ENCODE measurements around the gene SPIRE1. TPM values are rescaled to one million over a fixed set of nuclear protein-coding genes. Genes with fewer than 3 reads are reported as not detected.

Gene SPIRE1
- total and polyA plus RNA-seq, 2 experiments from 2014 or later = 10.7 to 28.6 TPM

- TF ChIP-seq EZH2phosphoT487 (IDR thresholded peaks at IDR 0.05; ENCODE audit: insufficient read depth, low read depth) = no peak
- no peak for TF ChIP-seq EZH2 (IDR thresholded peaks at IDR 0.05; ENCODE audit: insufficient read depth, poor library complexity, severe bottlenecking)
- Histone ChIP-seq H3K36me3 (ENCODE audit: low read depth) (peaks cover 13% of the 10 kb centered on the region), H3F3A (ENCODE audit: insufficient read depth) (peaks cover 9% of the 10 kb centered on the region), H3K4me1 (ENCODE audit: insufficient read depth) (peaks cover 5% of the 10 kb centered on the region; the same call in 1 of the 2 replicates), H3K9me2 (ENCODE audit: insufficient read depth) (no peaks in the 10 kb centered on the region), H3K4me3 (no peak overlapping the region), H4K20me1 (ENCODE audit: insufficient read depth) (no peaks in the 10 kb centered on the region), H3K9me3 (ENCODE audit: low read depth) (no peaks in the 10 kb centered on the region), H3K4me2 (ENCODE audit: unreplicated experiment) (no peak overlapping the region), H3K27ac (no peak overlapping the region), H3K27me3 (replicated peaks; ENCODE audit: insufficient read depth) (no peaks in the 10 kb centered on the region), H2AFZ (no peak overlapping the region), H3K79me2 (ENCODE audit: insufficient read depth) (no peaks in the 10 kb centered on the region), H3K9ac (no peak overlapping the region)
- no peak for DNase-seq
- in situ Hi-C loops (cut with MboI) = no loop called here
- WGBS, 2 experiments (ENCODE audit: low coverage in 1 of 2, low lambda C conversion rate in 2 of 2, missing lambda C conversion rate in 2 of 2) = 92 to 94% methylated on average over 12 of the region's 12 CpGs
Measured at GRCh38 chr18:12441475-12442034, 216.4 kb downstream of the SPIRE1 start.

- no peaks in the 10 kb centered on the region for H3K36me3 ChIP-seq (ENCODE audit: low read depth)
- 88 to 90% methylated on average over 10 of the region's 10 CpGs for WGBS, 2 experiments (ENCODE audit: low coverage in 1 of 2, low lambda C conversion rate in 2 of 2, missing lambda C conversion rate in 2 of 2)
- H3K27ac ChIP-seq = no peak overlapping the region
- no peak overlapping the region for H2AFZ ChIP-seq
- H4K20me1 ChIP-seq (ENCODE audit: insufficient read depth) = no peaks in the 10 kb centered on the region
- no peaks in the 10 kb centered on the region for H3K79me2 ChIP-seq (ENCODE audit: insufficient read depth)
- peaks cover 4% of the 10 kb centered on the region; the same call in 1 of the 2 replicates for H3F3A ChIP-seq (ENCODE audit: insufficient read depth)
- in situ Hi-C loops (cut with MboI) = no loop called here
- no peak for TF ChIP-seq EZH2phosphoT487 (IDR thresholded peaks at IDR 0.05; ENCODE audit: insufficient read depth, low read depth)
- no peak for TF ChIP-seq EZH2 (IDR thresholded peaks at IDR 0.05; ENCODE audit: insufficient read depth, poor library complexity, severe bottlenecking)
- H3K9me2 ChIP-seq (ENCODE audit: insufficient read depth) = no peaks in the 10 kb centered on the region
- no peak overlapping the region for H3K4me2 ChIP-seq (ENCODE audit: unreplicated experiment)
- no peak overlapping the region for H3K9ac ChIP-seq
- no peaks in the 10 kb centered on the region for H3K9me3 ChIP-seq (ENCODE audit: low read depth)
- no peak for DNase-seq
- no peaks in the 10 kb centered on the region for H3K27me3 ChIP-seq (replicated peaks; ENCODE audit: insufficient read depth)
- H3K4me1 ChIP-seq (ENCODE audit: insufficient read depth) = peaks cover 5% of the 10 kb centered on the region; the same call in 1 of the 2 replicates
- H3K4me3 ChIP-seq = no peak overlapping the region
Measured at GRCh38 chr18:12438257-12438656, 219.7 kb downstream of the SPIRE1 start.

- in situ Hi-C loops (cut with MboI) = no loop called here
- H3K27ac ChIP-seq = no peak overlapping the region
- no peak overlapping the region for H2AFZ ChIP-seq
- WGBS, 2 experiments (ENCODE audit: low coverage in 1 of 2, low lambda C conversion rate in 2 of 2, missing lambda C conversion rate in 2 of 2) = 90 to 91% methylated on average over 8 of the region's 8 CpGs
- H3K9me3 ChIP-seq (ENCODE audit: low read depth) = no peaks in the 10 kb centered on the region
- no peaks in the 10 kb centered on the region for H3K27me3 ChIP-seq (replicated peaks; ENCODE audit: insufficient read depth)
- no peak overlapping the region for H3K9ac ChIP-seq
- TF ChIP-seq EZH2 (IDR thresholded peaks at IDR 0.05; ENCODE audit: insufficient read depth, poor library complexity, severe bottlenecking) = no peak
- no peak for TF ChIP-seq EZH2phosphoT487 (IDR thresholded peaks at IDR 0.05; ENCODE audit: insufficient read depth, low read depth)
- no peaks in the 10 kb centered on the region for H3K36me3 ChIP-seq (ENCODE audit: low read depth)
- H3F3A ChIP-seq (ENCODE audit: insufficient read depth) = no peaks in the 10 kb centered on the region
- H3K79me2 ChIP-seq (ENCODE audit: insufficient read depth) = no peaks in the 10 kb centered on the region
- H3K4me3 ChIP-seq = no peak overlapping the region
- H4K20me1 ChIP-seq (ENCODE audit: insufficient read depth) = no peaks in the 10 kb centered on the region
- no peak overlapping the region for H3K4me2 ChIP-seq (ENCODE audit: unreplicated experiment)
- DNase-seq = no peak
- H3K9me2 ChIP-seq (ENCODE audit: insufficient read depth) = no peaks in the 10 kb centered on the region
- H3K4me1 ChIP-seq (ENCODE audit: insufficient read depth) = no peaks in the 10 kb centered on the region
Measured at GRCh38 chr18:12435867-12436266, 222.0 kb downstream of the SPIRE1 start.

- no peaks in the 10 kb centered on the region for H3K9me3 ChIP-seq (ENCODE audit: low read depth)
- no peak overlapping the region for H3K9ac ChIP-seq
- DNase-seq = no peak
- H4K20me1 ChIP-seq (ENCODE audit: insufficient read depth) = no peaks in the 10 kb centered on the region
- WGBS, 2 experiments (ENCODE audit: low coverage in 1 of 2, low lambda C conversion rate in 2 of 2, missing lambda C conversion rate in 2 of 2) = 97 to 99% methylated on average over 14 of the region's 14 CpGs
- no peaks in the 10 kb centered on the region for H3F3A ChIP-seq (ENCODE audit: insufficient read depth)
- no peak overlapping the region for H2AFZ ChIP-seq
- no peak overlapping the region for H3K27ac ChIP-seq
- in situ Hi-C loops (cut with MboI) = no loop called here
- no peaks in the 10 kb centered on the region for H3K27me3 ChIP-seq (replicated peaks; ENCODE audit: insufficient read depth)
- no peaks in the 10 kb centered on the region for H3K79me2 ChIP-seq (ENCODE audit: insufficient read depth)
- H3K4me1 ChIP-seq (ENCODE audit: insufficient read depth) = no peaks in the 10 kb centered on the region
- H3K9me2 ChIP-seq (ENCODE audit: insufficient read depth) = no peaks in the 10 kb centered on the region
- TF ChIP-seq EZH2 (IDR thresholded peaks at IDR 0.05; ENCODE audit: insufficient read depth, poor library complexity, severe bottlenecking) (no peak), EZH2phosphoT487 (IDR thresholded peaks at IDR 0.05; ENCODE audit: insufficient read depth, low read depth) (no peak)
- no peak overlapping the region for H3K4me2 ChIP-seq (ENCODE audit: unreplicated experiment)
- H3K36me3 ChIP-seq (ENCODE audit: low read depth) = no peaks in the 10 kb centered on the region
- no peak overlapping the region for H3K4me3 ChIP-seq
Measured at GRCh38 chr18:12434541-12434929, 223.4 kb downstream of the SPIRE1 start.

Measured in GM23248 (cell line).